ENCODE data around the gene AIRE. TPM values are rescaled to one million over a fixed set of nuclear protein-coding genes. Genes with fewer than 3 reads are reported as not detected.

AIRE gene
- total and polyA plus RNA-seq, 8 donors: 0.06 to 0.21 (median 0.09) TPM; not detected in 2

GRCh38 chr21:44286716-44287632, 1.3 kb downstream of the AIRE start:
- Histone ChIP-seq H3K4me1 (peaks cover 0 to 6% of the 10 kb centered on the region in 2 donors), H3K27ac (no peak overlapping the region), H3K27me3 (peaks cover 7 to 39% of the 10 kb centered on the region in 2 donors), H3K4me3 (no peak overlapping the region), H3K9me3 (no peaks in the 10 kb centered on the region), H3K36me3 (no peaks in the 10 kb centered on the region)
- TF ChIP-seq, protein P1, sequence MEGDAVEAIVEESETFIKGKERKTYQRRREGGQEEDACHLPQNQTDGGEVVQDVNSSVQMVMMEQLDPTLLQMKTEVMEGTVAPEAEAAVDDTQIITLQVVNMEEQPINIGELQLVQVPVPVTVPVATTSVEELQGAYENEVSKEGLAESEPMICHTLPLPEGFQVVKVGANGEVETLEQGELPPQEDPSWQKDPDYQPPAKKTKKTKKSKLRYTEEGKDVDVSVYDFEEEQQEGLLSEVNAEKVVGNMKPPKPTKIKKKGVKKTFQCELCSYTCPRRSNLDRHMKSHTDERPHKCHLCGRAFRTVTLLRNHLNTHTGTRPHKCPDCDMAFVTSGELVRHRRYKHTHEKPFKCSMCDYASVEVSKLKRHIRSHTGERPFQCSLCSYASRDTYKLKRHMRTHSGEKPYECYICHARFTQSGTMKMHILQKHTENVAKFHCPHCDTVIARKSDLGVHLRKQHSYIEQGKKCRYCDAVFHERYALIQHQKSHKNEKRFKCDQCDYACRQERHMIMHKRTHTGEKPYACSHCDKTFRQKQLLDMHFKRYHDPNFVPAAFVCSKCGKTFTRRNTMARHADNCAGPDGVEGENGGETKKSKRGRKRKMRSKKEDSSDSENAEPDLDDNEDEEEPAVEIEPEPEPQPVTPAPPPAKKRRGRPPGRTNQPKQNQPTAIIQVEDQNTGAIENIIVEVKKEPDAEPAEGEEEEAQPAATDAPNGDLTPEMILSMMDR (IDR thresholded peaks at IDR 0.05): no peak
- peak in 1 of 4 donors; percentile 74 for DNase-seq
- intact Hi-C loops (cut with DNase I): no loop called here
- no peak for ATAC-seq

DNA sequence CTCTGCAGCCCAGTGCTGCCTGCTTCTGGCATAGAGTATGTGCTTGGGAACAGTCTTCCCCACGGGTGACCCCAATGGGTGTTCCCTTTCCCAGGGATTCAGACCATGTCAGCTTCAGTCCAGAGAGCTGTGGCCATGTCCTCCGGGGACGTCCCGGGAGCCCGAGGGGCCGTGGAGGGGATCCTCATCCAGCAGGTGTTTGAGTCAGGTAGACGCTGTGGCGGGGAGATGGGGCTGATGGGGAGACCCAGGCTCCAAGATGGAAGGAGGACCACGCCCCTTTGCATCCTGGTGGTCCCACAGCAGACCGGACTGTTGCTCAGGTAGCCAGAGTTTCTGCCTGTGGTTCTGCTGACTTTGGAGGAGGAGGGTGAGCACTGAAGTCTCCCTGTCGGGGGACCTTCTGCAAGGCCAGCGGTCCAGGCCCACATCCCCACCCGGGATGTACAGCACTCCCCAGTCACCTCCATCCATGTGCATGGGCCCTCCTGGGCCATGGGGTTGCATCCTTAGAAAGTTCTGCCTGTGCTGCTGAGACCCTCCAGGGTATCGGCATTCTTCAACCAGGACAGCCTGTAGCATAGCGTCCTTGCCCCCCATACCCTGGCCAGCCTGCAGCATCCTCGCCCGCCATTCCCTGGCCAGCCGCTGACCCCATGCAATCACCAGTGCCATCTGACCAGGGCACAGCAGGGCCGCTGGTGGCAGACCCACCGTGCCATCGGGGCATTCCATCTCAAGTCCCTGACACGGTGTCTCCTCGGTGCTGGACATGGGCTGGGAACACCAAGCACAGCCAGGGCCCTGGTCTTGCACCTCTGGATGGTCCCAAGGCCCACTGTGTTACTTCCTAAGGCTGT, 2.8 kb downstream of the AIRE start:
- TF ChIP-seq, protein P1 (IDR thresholded peaks at IDR 0.05): no peak
- no peaks in the 10 kb centered on the region for H3K9me3 ChIP-seq
- no peak overlapping the region for H3K4me3 ChIP-seq
- intact Hi-C loops (cut with DNase I): no loop called here
- no peaks in the 10 kb centered on the region for H3K36me3 ChIP-seq
- DNase-seq (peak in 1 of 4 donors; percentile 56), ATAC-seq (no peak)
- peaks cover 0 to 6% of the 10 kb centered on the region in 2 donors for H3K4me1 ChIP-seq
- H3K27me3 ChIP-seq: peaks cover 7 to 52% of the 10 kb centered on the region in 2 donors
- H3K27ac ChIP-seq: no peak overlapping the region

- DNase-seq: peak in 1 of 4 donors; percentile 59
- H3K27me3 ChIP-seq: peaks cover 7 to 54% of the 10 kb centered on the region in 2 donors
These were observed 3.8 kb downstream of the AIRE start for GRCh38 chr21:44289381-44290010.

DNA sequence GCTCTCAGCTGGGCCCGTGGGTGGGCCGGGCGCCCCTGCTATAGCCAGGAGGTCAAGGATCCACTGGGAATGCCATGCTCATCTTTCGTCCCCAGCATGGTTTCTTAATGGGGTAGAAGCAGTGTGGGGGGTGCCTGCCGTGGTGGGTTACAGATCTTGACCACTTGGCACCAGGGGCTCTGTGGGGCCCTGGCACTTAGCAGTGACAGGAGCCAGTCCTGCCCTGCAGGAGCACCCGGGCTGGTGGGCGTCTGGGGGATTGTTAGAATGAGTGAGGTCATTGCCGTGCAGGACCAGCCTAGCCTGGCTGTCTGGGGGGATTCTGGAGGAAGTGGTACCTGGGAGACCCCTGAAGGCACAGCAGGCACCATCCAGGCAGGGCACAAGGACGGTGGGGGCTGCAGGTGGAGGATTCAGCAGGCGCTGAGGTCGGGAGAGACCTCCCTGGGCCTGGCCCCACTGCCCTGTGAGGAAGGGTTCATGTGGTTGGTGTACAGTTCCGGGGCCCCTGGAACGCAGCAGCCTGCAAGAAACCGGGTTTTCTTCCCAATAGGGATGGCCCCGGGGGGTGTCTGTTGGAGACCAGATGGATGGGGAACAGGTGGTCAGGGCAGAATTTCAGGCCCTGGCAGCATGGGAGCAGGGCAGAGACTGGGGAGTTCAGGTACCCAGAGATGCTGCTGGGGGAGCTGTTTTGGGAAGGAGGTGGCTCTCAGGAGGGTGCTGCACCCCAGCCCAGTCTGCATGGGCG, 4.8 kb downstream of the AIRE start:
- TF ChIP-seq, protein P1 (IDR thresholded peaks at IDR 0.05): no peak
- DNase-seq: peak in 1 of 4 donors; percentile 48
- H3K27me3 ChIP-seq: peaks cover 5 to 54% of the 10 kb centered on the region in 2 donors
- no peaks in the 10 kb centered on the region for H3K9me3 ChIP-seq
- no peak overlapping the region for H3K4me3 ChIP-seq
- peaks cover 0 to 5% of the 10 kb centered on the region in 2 donors for H3K4me1 ChIP-seq
- H3K36me3 ChIP-seq: no peaks in the 10 kb centered on the region
- intact Hi-C loops (cut with DNase I): no loop called here
- no peak overlapping the region for H3K27ac ChIP-seq
- ATAC-seq: no peak

More at GRCh38 chr21:44289381-44290010, 3.8 kb downstream of the AIRE start:
- Histone ChIP-seq H3K4me1 (peaks cover 0 to 6% of the 10 kb centered on the region in 2 donors), H3K4me3 (no peak overlapping the region), H3K9me3 (no peaks in the 10 kb centered on the region), H3K27ac (no peak overlapping the region), H3K36me3 (no peaks in the 10 kb centered on the region)
- TF ChIP-seq, protein P1 (IDR thresholded peaks at IDR 0.05): no peak
- ATAC-seq: no peak
- intact Hi-C loops (cut with DNase I): no loop called here
